Trophoblast cell (in vitro differentiated cells and primary cell): ENCODE results near the gene GSAP. TPM values are rescaled to one million over a fixed set of nuclear protein-coding genes. Genes with fewer than 3 reads are reported as not detected.
A peak's percentile ranks its signal among the peaks of the same experiment; 100 is the strongest.
"Not testable (repeated sequence)": the region's sequence is repeated elsewhere in the genome, so short reads cannot be mapped to it uniquely, and the experiment has no call there.

Experiments
- DNase-seq, 2 donors: peaks; one replicate each; pipeline ENCODE4 v3.0.0-alpha.2; 2016
- H2AFZ ChIP-seq: 2 replicates; pipeline ENCODE4 v1.6.1; 2013; ENCODE audit warnings: low read length, moderate library complexity, mild to moderate bottlenecking; ENCODE audit not compliant: insufficient read depth, poor library complexity
- H2AK5ac ChIP-seq: 2 replicates; pipeline ENCODE4 v1.6.1; 2013; ENCODE audit warnings: mild to moderate bottlenecking, low read length
- H2BK120ac ChIP-seq: 2 replicates; pipeline ENCODE4 v1.6.1; 2013; ENCODE audit warnings: low read length, mild to moderate bottlenecking, moderate library complexity; ENCODE audit not compliant: insufficient read depth, poor library complexity
- H2BK12ac ChIP-seq: 2 replicates; pipeline ENCODE4 v1.6.1; 2013; ENCODE audit warnings: mild to moderate bottlenecking, low read length, moderate library complexity
- H2BK5ac ChIP-seq: 2 replicates; pipeline ENCODE4 v1.6.1; 2013; ENCODE audit warnings: low read length, low read depth, moderate library complexity, mild to moderate bottlenecking; ENCODE audit not compliant: poor library complexity
- H3K14ac ChIP-seq: 2 replicates; pipeline ENCODE4 v1.6.1; 2013; ENCODE audit warnings: mild to moderate bottlenecking, low read length
- H3K18ac ChIP-seq: 2 replicates; pipeline ENCODE4 v1.6.1; 2013; ENCODE audit warnings: mild to moderate bottlenecking, low read length
- H3K23ac ChIP-seq: 2 replicates; pipeline ENCODE4 v1.6.1; 2013; ENCODE audit warnings: low read length
- H3K27ac ChIP-seq: 2 replicates; pipeline ENCODE4 v1.5.1; 2013; ENCODE audit warnings: low read depth, mild to moderate bottlenecking, inconsistent platforms, low read length, moderate library complexity
- H3K27me3 ChIP-seq: 2 replicates; pipeline ENCODE4 v1.6.1; 2013; ENCODE audit warnings: inconsistent platforms, mild to moderate bottlenecking, low read length, moderate library complexity; ENCODE audit not compliant: insufficient read depth
- H3K36me3 ChIP-seq, 2 experiments: 1 replicate in 1 of 2; 2 replicates in 1 of 2; pipeline ENCODE4 v1.6.1; 2013; ENCODE audit warnings: low read length in 2 of 2, mild to moderate bottlenecking in 2 of 2, moderate library complexity in 1 of 2; ENCODE audit not compliant: insufficient read depth in 2 of 2, control insufficient read depth in 1 of 2
- H3K4ac ChIP-seq: 2 replicates; pipeline ENCODE4 v1.6.1; 2013; ENCODE audit warnings: low read depth, mild to moderate bottlenecking, low read length, moderate library complexity
- H3K4me1 ChIP-seq, 2 experiments: 1 replicate in 1 of 2; 2 replicates in 1 of 2; pipeline ENCODE4 v1.6.1; 2013; ENCODE audit warnings: low read length in 2 of 2, mild to moderate bottlenecking in 2 of 2, moderate library complexity in 1 of 2; ENCODE audit not compliant: insufficient read depth in 2 of 2, control insufficient read depth in 1 of 2
- H3K4me2 ChIP-seq: 2 replicates; pipeline ENCODE4 v1.6.1; 2013; ENCODE audit warnings: inconsistent platforms, mild to moderate bottlenecking, low read length, moderate library complexity
- H3K4me3 ChIP-seq: 2 replicates; pipeline ENCODE4 v1.5.1; 2013; ENCODE audit warnings: mild to moderate bottlenecking, low read depth, low read length, inconsistent platforms
- H3K79me1 ChIP-seq: one replicate; pipeline ENCODE4 v1.6.1; 2013; ENCODE audit warnings: low read length
- H3K79me2 ChIP-seq: 2 replicates; pipeline ENCODE4 v1.6.1; 2013; ENCODE audit warnings: low read length, mild to moderate bottlenecking; ENCODE audit not compliant: control insufficient read depth, insufficient read depth, poor library complexity
- H3K9ac ChIP-seq: 2 replicates; pipeline ENCODE4 v1.6.1; 2013; ENCODE audit warnings: mild to moderate bottlenecking, low read length
- H3K9me3 ChIP-seq: 2 replicates; pipeline ENCODE4 v1.6.1; 2013; ENCODE audit warnings: low read depth, mild to moderate bottlenecking, control low read depth, inconsistent platforms, low read length; ENCODE audit not compliant: insufficient read depth
- H4K12ac ChIP-seq: 2 replicates; pipeline ENCODE4 v1.6.1; 2013; ENCODE audit warnings: low read depth, mild to moderate bottlenecking, low read length, moderate library complexity
- H4K8ac ChIP-seq: 2 replicates; pipeline ENCODE4 v1.6.1; 2013; ENCODE audit warnings: low read depth, mild to moderate bottlenecking, low read length, moderate library complexity
- H4K91ac ChIP-seq: one replicate; pipeline ENCODE4 v1.6.1; 2013; ENCODE audit warnings: low read depth, mild to moderate bottlenecking, low read length, moderate library complexity
- WGBS: extraction: QIAGEN DNeasy Blood & Tissue Kit; methylation state at CpG from one replicate; pipeline ENCODE4 v1.1.7; 2013; ENCODE audit warnings: missing lambda C conversion rate; ENCODE audit not compliant: insufficient read length, insufficient coverage; ENCODE audit errors: extremely low coverage; 5-methylcytosine and 5-hydroxymethylcytosine counted together
- polyA plus RNA-seq: library from polyadenylated mRNA; stranded (reverse); fragments of 200-250 nt; gene quantifications from 2 replicates; pipeline ENCODE4 v1.2.3, GENCODE V29; 2013

GSAP gene
- polyA plus RNA-seq = 0.12 and 0.21 TPM in 2 replicates

GRCh38 chr7:77415823-77416620, at the start of gene GSAP:
Gene GSAP (minus strand): TSS chr7:77416349. CDS start chr7:77416321, 28 bp downstream.
- no peak within 1 kb of the TSS for H3K23ac ChIP-seq
- H4K12ac ChIP-seq = no peak within 1 kb of the TSS
- H2BK120ac ChIP-seq = peak within 1 kb of the TSS; percentile 45
- WGBS = no CpG with 5 or more reads among the region's 93 CpGs
- no peak within 1 kb of the TSS for H3K27ac ChIP-seq
- H3K18ac ChIP-seq = peak within 1 kb of the TSS; percentile 30
- H3K4ac ChIP-seq = no peak within 1 kb of the TSS
- H4K8ac ChIP-seq = peak within 1 kb of the TSS; percentile 52
- peak within 1 kb of the TSS; percentile 60 for H3K9ac ChIP-seq
- peak within 1 kb of the TSS; percentile 100 for H3K4me2 ChIP-seq
- H3K14ac ChIP-seq = no peak within 1 kb of the TSS
- no peaks in the 10 kb centered on the region for H3K79me2 ChIP-seq
- H2AFZ ChIP-seq = peak within 1 kb of the TSS; percentile 53
- H3K9me3 ChIP-seq = peaks cover 5% of the 10 kb centered on the region
- no peaks in the 10 kb centered on the region for H3K36me3 ChIP-seq
- H3K79me1 ChIP-seq = no peaks in the 10 kb centered on the region
- H3K4me3 ChIP-seq = peak within 1 kb of the TSS; percentile 80
- H3K4me1 ChIP-seq = peaks cover 2 to 11% of the 10 kb centered on the region in 2 experiments
- H2BK12ac ChIP-seq = no peak within 1 kb of the TSS
- no peak within 1 kb of the TSS for H2BK5ac ChIP-seq
- peak; percentile 35 to 71 for DNase-seq
- H3K27me3 ChIP-seq = peaks cover 14% of the 10 kb centered on the region
- no peak within 1 kb of the TSS for H2AK5ac ChIP-seq
- peak within 1 kb of the TSS; percentile 28 for H4K91ac ChIP-seq

DNA sequence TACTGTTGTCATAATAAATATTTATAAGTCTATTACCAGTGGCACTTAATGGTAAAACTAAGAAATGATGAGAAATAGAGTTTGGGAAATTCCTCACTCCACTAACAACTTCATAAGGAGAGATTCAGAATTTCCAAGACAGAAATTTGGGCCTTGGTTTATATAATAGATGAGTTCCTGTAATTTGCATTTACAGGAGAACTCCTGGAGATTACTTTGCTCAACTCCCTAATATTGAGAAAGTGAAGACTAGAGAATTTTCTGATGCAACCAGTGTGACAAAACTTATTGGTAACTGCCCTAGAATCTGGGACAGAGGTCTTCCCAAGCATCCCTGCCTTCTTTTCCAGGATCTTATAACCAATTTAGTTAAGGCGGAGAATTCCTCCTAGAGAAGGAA, 49.1 kb upstream of the GSAP start:
- no peak overlapping the region for H4K12ac ChIP-seq
- no peak overlapping the region for H2BK120ac ChIP-seq
- no CpG with 5 or more reads among the region's 1 CpG for WGBS

GRCh38 chr7:77464589-77464988, 48.4 kb upstream of the GSAP start:
- Histone ChIP-seq H3K4me1 (no peaks in the 10 kb centered on the region), H3K27ac (no peak overlapping the region), H3K4me3 (no peak overlapping the region), H3K79me2 (no peaks in the 10 kb centered on the region), H3K4ac (no peak overlapping the region), H2AFZ (no peak overlapping the region), H3K4me2 (no peak overlapping the region), H4K91ac (no peak overlapping the region), H2BK5ac (no peak overlapping the region), H3K18ac (no peak overlapping the region), H3K27me3 (no peaks in the 10 kb centered on the region), H4K8ac (no peak overlapping the region), H3K23ac (no peak overlapping the region), H3K79me1 (no peaks in the 10 kb centered on the region), H2BK120ac (no peak overlapping the region), H3K9ac (no peak overlapping the region), H3K9me3 (no peaks in the 10 kb centered on the region), H4K12ac (no peak overlapping the region), H3K36me3 (no peaks in the 10 kb centered on the region), H2AK5ac (no peak overlapping the region), H2BK12ac (no peak overlapping the region), H3K14ac (no peak overlapping the region)
- no peak for DNase-seq
- WGBS = no CpG with 5 or more reads among the region's 4 CpGs

More for the DNA sequence above, 49.1 kb upstream of the GSAP start:
- no peaks in the 10 kb centered on the region for H3K79me1 ChIP-seq
- H3K27ac ChIP-seq = no peak overlapping the region
- H2AK5ac ChIP-seq = no peak overlapping the region
- no peaks in the 10 kb centered on the region for H3K79me2 ChIP-seq
- H3K4me1 ChIP-seq = no peaks in the 10 kb centered on the region
- no peak overlapping the region for H3K4me3 ChIP-seq
- no peak overlapping the region for H3K18ac ChIP-seq
- no peak overlapping the region for H2BK5ac ChIP-seq
- no peak overlapping the region for H3K23ac ChIP-seq
- H2AFZ ChIP-seq = no peak overlapping the region
- no peaks in the 10 kb centered on the region for H3K27me3 ChIP-seq
- H4K91ac ChIP-seq = no peak overlapping the region
- H3K36me3 ChIP-seq = no peaks in the 10 kb centered on the region
- peak in 1 of 2 donors; percentile 30 for DNase-seq
- no peak overlapping the region for H3K4ac ChIP-seq
- H3K9me3 ChIP-seq = no peaks in the 10 kb centered on the region
- no peak overlapping the region for H4K8ac ChIP-seq
- H3K4me2 ChIP-seq = no peak overlapping the region
- H3K9ac ChIP-seq = no peak overlapping the region
- H2BK12ac ChIP-seq = no peak overlapping the region
- no peak overlapping the region for H3K14ac ChIP-seq

DNA sequence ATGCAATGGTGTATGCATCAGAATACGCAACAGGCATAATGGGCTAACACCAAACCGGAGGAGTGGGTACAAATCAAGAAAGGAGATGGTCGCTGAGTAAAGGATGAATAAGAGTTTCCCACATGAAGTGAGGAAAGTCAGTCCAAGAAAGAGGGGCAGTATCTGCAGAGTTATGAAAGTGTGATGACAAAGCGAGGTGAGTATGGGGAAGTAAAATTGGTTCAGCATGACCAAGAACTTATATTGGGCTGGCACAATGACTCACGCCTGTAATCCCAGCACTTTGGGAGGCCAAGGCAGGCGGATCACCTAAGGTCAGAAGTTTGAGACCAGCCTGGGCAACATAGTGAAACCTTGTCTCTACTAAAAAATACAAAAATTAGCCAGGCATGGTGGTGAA, 47.5 kb upstream of the GSAP start:
- DNase-seq = peak; percentile 48 to 75
- H3K27ac ChIP-seq, H4K12ac ChIP-seq, H3K4me2 ChIP-seq, H4K91ac ChIP-seq, H2BK5ac ChIP-seq, H2AFZ ChIP-seq, H4K8ac ChIP-seq, H3K4ac ChIP-seq, H3K9me3 ChIP-seq, H3K23ac ChIP-seq, H3K79me1 ChIP-seq, H2BK12ac ChIP-seq, H2AK5ac ChIP-seq, H3K36me3 ChIP-seq, H3K79me2 ChIP-seq, H3K14ac ChIP-seq, H3K18ac ChIP-seq, H3K4me1 ChIP-seq, H3K4me3 ChIP-seq, H3K27me3 ChIP-seq, H2BK120ac ChIP-seq, H3K9ac ChIP-seq: not testable (repeated sequence)
- no CpG with 5 or more reads among the region's 6 CpGs for WGBS
